GM18909 (cell line): ENCODE data around the gene ZNF335.
"Not testable (repeated sequence)": the region's sequence is repeated elsewhere in the genome, so short reads cannot be mapped to it uniquely, and the experiment has no call there.

ENCODE experiments used
- ATAC-seq: cut with Tn5 transposase; IDR thresholded peaks from one replicate; pipeline ENCODE4 v1.9.1; 2021; ENCODE audit warnings: mild to moderate bottlenecking; ENCODE audit not compliant: unreplicated experiment, poor library complexity

ZNF335 gene

DNA sequence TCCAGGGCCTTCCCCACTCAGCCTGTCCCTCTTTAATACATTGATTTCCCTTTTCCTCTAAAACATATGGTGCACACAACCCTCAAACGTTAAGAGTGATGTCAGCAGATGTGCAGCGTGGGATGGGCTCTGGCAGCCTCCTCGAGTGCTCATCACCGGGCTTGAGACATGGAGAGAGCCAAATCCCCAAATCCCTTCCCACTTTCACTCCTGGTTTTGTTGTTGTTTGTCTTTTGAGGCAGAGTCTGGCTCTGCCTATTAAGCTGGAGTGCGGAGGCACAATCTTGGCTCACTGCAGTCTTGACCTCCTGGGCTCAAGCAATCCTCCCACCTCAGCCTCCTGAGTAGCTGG, 54.2 kb downstream of the ZNF335 start:
- ATAC-seq = no peak

GRCh38 chr20:45913116-45913515, 58.9 kb downstream of the ZNF335 start:
- no peak for ATAC-seq

GRCh38 chr20:45912344-45912682, 59.7 kb downstream of the ZNF335 start:
- ATAC-seq = no peak

DNA sequence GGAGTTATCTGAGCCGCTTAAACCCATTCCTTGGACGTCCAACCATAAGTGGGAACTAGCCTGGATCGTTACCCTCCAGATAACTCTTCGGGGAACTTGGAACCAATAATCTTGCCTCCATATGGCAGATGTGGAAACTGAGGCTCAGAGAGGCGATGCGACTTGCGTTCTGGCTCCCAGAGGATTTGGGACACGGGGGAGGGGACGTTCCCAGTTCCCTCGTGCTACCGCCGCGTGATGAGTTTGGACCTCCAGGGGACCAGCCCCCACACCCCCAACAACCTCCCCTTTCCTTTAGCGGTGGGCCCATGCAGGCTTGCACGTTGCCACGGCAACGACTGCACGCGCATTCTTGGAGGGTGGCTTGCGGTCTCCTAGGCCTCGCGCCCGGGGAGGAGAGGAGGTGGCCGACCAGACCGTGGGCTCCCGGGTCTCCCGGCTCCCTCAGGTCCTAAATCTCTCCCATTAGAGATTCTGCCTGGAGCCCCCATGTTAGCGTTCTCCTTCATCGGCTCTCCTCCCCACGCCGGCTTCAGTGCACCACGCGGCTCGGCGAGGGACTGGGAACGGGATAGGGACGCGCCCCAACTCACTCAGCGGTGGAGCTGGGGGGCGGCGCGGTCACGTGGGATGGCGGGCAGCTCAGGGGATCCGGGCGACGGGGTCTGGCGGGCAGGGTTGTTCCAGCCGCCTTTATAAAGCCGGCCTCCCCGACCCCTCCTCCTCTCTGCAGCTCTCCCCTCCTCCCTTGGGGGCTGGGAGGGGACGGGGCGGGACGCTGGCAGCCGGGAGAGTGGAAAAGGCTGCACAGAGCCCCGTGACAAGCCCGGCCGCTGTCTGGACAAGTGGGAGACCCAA, 60.3 kb downstream of the ZNF335 start, which contains the start of gene PLTP:
TSS of gene PLTP (minus strand) at position 670 of the 858 bp plus-strand sequence. CDS start 703 bp downstream, outside the sequence.
- ATAC-seq = no peak

DNA sequence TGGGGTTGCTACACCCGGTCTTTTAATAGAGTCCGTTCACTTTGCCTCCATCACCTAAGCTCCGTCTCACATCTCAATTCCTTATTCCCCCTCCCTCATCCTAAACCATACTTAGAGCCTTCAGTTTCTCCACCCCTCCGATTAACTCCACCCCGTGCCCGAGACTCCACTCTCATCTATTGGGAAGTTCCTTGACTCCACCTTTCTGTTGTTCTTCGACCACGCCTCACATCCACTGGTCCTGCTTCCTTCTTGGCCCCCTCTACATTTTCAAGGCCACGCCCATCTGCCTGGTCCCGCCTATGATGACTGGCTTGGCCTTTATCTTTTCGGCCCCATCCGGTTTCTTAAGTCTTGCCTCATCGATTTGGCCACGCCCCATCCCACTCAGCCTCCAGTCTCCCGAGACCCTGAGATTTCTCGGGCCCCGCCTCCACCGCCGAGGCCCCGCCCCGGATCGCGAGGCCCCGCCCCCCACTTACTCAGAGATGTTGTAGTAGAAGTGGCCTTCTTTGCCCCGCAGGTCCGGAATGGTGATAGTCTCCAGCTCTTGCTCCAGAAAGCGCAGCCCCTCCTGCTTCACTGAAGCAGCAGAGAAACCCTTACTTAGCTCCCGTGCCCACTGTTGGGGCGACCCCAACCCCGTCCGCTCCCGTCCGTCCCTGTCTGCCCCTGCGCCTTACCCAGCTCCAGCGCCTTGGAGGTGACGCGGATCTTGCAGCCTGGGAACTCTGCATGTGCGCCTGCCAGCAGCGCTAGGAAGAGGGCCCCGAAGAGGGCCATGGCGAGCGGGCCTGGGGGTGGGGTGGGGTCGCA, 61.1 kb downstream of the ZNF335 start:
- peak; percentile 93 for ATAC-seq

DNA sequence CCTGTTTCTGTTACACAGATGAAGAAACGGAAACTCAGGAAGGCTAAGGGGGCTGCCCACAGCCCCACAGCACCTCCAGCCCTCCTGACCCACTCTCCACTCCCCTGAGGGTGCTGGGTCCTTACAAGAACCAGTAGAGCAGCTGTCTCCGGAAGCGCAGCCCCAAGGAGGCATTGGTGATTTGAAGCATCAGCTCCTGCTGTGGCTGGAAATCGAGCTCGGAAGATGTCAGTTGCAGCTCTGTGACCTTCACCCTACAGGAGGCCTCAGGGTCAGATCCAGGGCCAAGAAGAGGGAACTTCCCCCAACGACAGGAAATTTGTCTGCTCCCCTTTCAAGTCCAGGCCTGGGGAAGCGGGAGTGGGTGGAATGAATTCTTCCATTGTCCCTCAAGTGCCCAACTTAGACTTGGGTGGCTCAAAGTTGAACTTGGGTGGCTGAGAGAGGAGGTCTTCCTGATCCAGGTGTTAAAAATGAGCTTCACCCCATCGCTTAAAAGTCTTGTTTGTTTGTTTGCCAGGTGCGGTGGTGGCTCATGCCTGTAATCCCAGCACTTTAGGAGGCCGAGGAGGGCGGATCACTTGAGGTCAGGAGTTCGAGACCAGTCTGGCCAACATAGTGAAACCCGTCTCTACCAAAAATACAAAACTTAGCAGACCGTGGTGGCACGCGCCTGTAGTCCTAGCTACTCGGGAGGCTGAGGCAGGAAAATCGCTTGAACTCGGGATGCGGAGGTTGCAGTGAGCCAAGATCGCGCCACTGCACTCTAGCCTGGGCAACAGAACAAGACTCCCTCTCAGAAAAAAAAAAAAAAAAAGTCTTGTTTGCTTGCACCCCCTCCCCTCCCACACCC, 62.0 kb downstream of the ZNF335 start:
- ATAC-seq = no peak

- ATAC-seq = no peak
These were observed 62.6 kb downstream of the ZNF335 start for GRCh38 chr20:45909336-45909808.

- no peak for ATAC-seq
These were observed 63.9 kb downstream of the ZNF335 start for GRCh38 chr20:45908084-45908483.

DNA sequence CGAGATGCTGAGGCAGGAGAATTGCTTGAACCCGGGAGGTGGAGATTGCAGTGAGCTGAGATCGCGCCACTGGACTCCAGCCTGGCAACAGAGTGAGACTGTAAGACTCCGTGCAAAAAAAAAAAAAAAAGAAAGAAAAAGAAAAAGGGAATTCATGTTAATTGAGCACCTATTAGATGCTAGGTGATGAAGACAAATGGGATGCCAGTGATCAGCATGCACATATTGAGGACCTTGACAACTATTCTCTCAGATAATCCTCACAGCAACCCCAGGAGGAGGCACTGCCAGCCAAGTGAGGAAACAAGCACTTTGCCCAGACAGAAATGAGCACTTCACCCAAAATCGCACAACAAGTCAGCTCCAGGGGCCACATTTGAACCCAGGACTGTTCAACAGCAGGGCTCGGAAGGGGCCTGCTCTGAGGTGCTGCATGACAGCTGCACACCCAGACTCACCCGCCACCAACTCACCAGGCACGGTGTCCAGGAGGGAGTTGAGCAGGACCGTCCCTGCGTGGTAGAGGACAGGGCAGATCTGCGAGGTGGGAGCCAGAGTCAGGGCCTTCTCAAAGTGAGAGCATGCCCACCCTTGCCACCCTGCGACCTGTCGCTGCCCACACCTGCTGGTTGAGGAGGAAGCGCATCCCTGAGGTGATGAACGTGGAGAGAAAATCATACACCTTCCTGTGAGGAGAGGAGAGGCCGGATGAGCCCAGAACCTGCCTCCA, 64.6 kb downstream of the ZNF335 start:
- ATAC-seq = no peak

DNA sequence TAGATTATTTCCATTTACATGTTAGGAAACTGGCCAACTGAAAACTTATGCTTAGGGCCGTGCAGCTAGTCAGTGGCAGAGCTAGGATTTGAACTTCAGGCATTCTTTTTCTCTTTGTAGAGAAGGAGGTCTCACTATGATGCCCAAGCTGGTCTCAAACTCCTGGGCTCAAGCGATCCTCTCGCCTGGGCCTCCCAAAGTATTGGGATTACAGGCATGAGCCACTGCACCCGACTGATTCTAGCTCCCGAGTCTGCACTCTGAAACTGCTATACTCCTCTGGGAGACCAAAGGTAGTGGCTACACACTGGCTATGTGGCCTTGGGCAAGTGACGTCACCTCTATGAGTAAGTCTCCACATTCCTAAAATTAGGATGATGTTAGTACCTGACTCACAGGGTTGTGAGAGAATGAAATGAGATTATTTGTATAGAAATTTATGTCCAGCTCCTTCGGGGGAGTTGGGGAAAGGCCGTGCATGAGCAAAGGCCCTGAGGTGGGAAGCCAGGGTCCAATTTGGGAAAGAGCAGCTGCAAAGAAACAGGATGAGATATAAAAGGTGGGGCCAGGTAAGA, 66.4 kb downstream of the ZNF335 start:
- ATAC-seq = no peak

DNA sequence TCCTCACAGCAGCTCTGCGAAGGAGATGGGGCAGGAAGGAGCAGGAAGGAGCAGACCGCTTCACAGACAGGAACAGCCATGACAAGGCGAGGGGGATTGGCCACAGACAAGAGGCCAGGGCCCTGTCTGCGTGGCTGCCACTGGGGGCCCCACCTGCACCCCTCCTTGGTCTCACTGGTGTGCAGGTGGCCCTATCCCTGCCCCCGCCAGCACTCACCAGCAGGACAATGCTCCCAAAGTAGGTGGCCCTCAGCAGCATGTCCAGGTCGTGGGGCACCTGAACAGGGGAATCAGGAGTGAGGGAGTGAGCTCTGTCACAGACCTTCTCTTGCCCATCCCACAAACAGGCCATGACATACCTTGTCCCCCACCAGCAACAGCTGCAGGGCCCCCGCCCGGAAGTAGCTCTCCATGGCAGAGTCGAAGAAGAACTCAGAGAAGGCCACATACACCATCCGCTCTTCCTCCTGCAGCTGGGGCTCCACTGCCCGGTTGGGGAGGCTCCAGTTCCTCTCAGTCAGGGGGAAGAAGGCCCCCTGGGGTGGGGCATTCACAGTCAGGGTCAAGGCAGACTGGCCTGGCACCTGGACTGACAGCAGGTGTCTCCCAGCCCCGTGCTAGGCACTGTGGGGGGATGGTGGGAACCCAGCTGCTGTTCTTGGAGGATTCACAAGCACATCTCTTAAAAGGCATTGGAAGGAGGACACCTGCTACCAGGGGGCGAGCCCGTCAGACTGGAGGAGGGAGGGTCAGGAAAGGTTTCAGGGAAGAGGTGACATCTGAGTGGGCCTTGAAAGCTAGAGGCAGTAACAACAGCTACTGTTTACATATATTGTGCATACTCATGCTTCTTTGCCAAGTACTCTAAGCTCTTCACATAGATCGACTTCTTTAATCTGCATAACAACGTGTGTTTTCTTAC, 67.2 kb downstream of the ZNF335 start:
- no peak for ATAC-seq

- no peak for ATAC-seq
These were observed 69.8 kb downstream of the ZNF335 start for GRCh38 chr20:45902199-45902701.

- not testable (repeated sequence) for ATAC-seq
These were observed 70.7 kb downstream of the ZNF335 start for GRCh38 chr20:45901332-45901731.

- ATAC-seq = no peak
These were observed 72.8 kb downstream of the ZNF335 start for GRCh38 chr20:45899046-45899835.
